Measurements from ENCODE around the gene NR2C2.
A peak's percentile ranks its signal among the peaks of the same experiment; 100 is the strongest.

The NR2C2 gene

DNA sequence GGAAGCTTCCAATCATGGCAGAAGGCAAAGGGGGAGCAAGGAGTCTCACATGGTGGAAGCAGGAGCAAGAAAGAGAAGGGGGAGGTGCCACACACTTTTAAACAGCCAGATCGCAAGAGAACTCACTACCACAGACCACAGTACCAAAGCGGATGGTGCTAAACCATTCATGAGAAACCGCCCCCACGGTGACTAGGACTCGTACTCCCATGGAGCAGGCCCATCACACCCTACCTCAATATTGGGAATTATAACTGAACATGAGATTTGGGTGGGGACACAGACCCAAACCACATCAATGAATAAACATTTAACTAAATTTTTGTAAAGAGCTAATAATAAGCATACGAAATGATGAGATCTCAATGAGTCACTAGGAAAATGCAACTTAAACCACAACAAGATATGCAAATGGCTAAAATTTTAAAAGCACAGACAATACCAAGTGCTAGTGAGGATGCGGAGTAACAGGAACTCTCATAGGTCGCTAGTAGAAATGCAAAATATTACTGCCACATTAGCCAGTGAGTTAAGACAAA lies 107.7 kb downstream of the NR2C2 start:
- peaks cover 2% of the 10 kb centered on the region for H3K79me2 ChIP-seq (ENCODE audit: control insufficient read depth, insufficient read depth, low read length, poor library complexity)
- no peak overlapping the region for H4K8ac ChIP-seq (ENCODE audit: low read depth, low read length)
- no peak overlapping the region for H3K4ac ChIP-seq (ENCODE audit: low read depth, low read length)
- no peak overlapping the region for H2BK120ac ChIP-seq (ENCODE audit: insufficient read depth, low read length, poor library complexity)
- H3K18ac ChIP-seq (ENCODE audit: low read length): no peak overlapping the region
- H4K12ac ChIP-seq (ENCODE audit: low read depth, low read length): no peak overlapping the region
- H3K4me1 ChIP-seq (ENCODE audit: control insufficient read depth in 1 of 2, insufficient read depth in 2 of 2, low read length in 2 of 2): peaks cover 11 to 12% of the 10 kb centered on the region in 2 experiments
- no peak overlapping the region for H3K4me2 ChIP-seq (ENCODE audit: low read length)
- H4K91ac ChIP-seq (ENCODE audit: low read depth, low read length): no peak overlapping the region
- no peak overlapping the region for H3K27ac ChIP-seq (ENCODE audit: low read depth, low read length)
- H2AFZ ChIP-seq (ENCODE audit: insufficient read depth, low read length, poor library complexity): no peak overlapping the region
- H3K27me3 ChIP-seq (ENCODE audit: insufficient read depth, low read length): no peaks in the 10 kb centered on the region
- no peak overlapping the region for H2AK5ac ChIP-seq (ENCODE audit: low read length)
- H2BK5ac ChIP-seq (ENCODE audit: low read depth, low read length, poor library complexity): no peak overlapping the region
- no peak overlapping the region for H3K23ac ChIP-seq (ENCODE audit: low read length)
- peaks cover 37 to 42% of the 10 kb centered on the region in 2 experiments for H3K36me3 ChIP-seq (ENCODE audit: control insufficient read depth in 1 of 2, insufficient read depth in 2 of 2, low read length in 2 of 2)
- no peak overlapping the region for H2BK12ac ChIP-seq (ENCODE audit: low read length)
- no peak for DNase-seq
- peaks cover 4% of the 10 kb centered on the region for H3K79me1 ChIP-seq (ENCODE audit: low read length)
- H3K4me3 ChIP-seq (ENCODE audit: low read depth, low read length): no peak overlapping the region
- H3K9ac ChIP-seq (ENCODE audit: low read length): no peak overlapping the region
- H3K14ac ChIP-seq (ENCODE audit: low read length): no peak overlapping the region
- H3K9me3 ChIP-seq (ENCODE audit: insufficient read depth, low read depth, low read length): no peaks in the 10 kb centered on the region
- no CpG with 5 or more reads among the region's 8 CpGs for WGBS (ENCODE audit: extremely low coverage, insufficient coverage, insufficient read length)

- peaks cover 25 to 33% of the 10 kb centered on the region in 2 experiments for H3K36me3 ChIP-seq (ENCODE audit: control insufficient read depth in 1 of 2, insufficient read depth in 2 of 2, low read length in 2 of 2)
- H3K9ac ChIP-seq (ENCODE audit: low read length): no peak overlapping the region
- peaks cover 9 to 11% of the 10 kb centered on the region in 2 experiments for H3K4me1 ChIP-seq (ENCODE audit: control insufficient read depth in 1 of 2, insufficient read depth in 2 of 2, low read length in 2 of 2)
- H2AFZ ChIP-seq (ENCODE audit: insufficient read depth, low read length, poor library complexity): no peak overlapping the region
- peaks cover 4% of the 10 kb centered on the region for H3K79me1 ChIP-seq (ENCODE audit: low read length)
- peaks cover 2% of the 10 kb centered on the region for H3K79me2 ChIP-seq (ENCODE audit: control insufficient read depth, insufficient read depth, low read length, poor library complexity)
- no peak overlapping the region for H2BK12ac ChIP-seq (ENCODE audit: low read length)
- H3K27me3 ChIP-seq (ENCODE audit: insufficient read depth, low read length): no peaks in the 10 kb centered on the region
- H3K4me2 ChIP-seq (ENCODE audit: low read length): no peak overlapping the region
- H3K4ac ChIP-seq (ENCODE audit: low read depth, low read length): no peak overlapping the region
- no peak overlapping the region for H3K18ac ChIP-seq (ENCODE audit: low read length)
- no peak overlapping the region for H4K12ac ChIP-seq (ENCODE audit: low read depth, low read length)
- no peak for DNase-seq
- H3K23ac ChIP-seq (ENCODE audit: low read length): no peak overlapping the region
- H3K14ac ChIP-seq (ENCODE audit: low read length): no peak overlapping the region
- no peak overlapping the region for H2BK5ac ChIP-seq (ENCODE audit: low read depth, low read length, poor library complexity)
- no CpG with 5 or more reads among the region's 19 CpGs for WGBS (ENCODE audit: extremely low coverage, insufficient coverage, insufficient read length)
- no peak overlapping the region for H2BK120ac ChIP-seq (ENCODE audit: insufficient read depth, low read length, poor library complexity)
- no peak overlapping the region for H4K91ac ChIP-seq (ENCODE audit: low read depth, low read length)
- no peak overlapping the region for H3K27ac ChIP-seq (ENCODE audit: low read depth, low read length)
- no peak overlapping the region for H3K4me3 ChIP-seq (ENCODE audit: low read depth, low read length)
- H3K9me3 ChIP-seq (ENCODE audit: insufficient read depth, low read depth, low read length): no peaks in the 10 kb centered on the region
- H2AK5ac ChIP-seq (ENCODE audit: low read length): no peak overlapping the region
- H4K8ac ChIP-seq (ENCODE audit: low read depth, low read length): no peak overlapping the region
Measured at GRCh38 chr3:15056676-15057404, 109.5 kb downstream of the NR2C2 start.

DNA sequence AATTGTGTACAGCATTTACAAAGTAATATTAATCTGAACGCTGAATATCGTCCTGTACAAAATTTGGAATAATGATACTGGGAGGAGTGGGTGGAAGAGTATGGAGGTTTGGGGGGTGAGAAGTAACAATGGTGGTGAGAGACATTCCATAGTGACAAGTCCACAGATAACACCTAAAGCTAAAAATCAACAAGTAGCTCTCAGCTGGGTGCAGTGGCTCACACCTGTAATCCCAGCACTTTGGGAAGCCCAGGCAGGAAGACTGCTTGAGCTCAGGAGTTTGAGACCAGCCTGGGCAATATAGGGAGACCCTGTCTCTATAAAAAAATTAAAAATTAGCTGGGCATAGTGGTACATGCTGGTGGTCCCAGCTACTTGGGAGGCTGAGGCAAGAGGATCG lies 112.6 kb downstream of the NR2C2 start:
- Histone ChIP-seq H3K14ac (ENCODE audit: low read length) (no peak overlapping the region), H3K27ac (ENCODE audit: low read depth, low read length) (no peak overlapping the region), H3K36me3 (ENCODE audit: control insufficient read depth in 1 of 2, insufficient read depth in 2 of 2, low read length in 2 of 2) (peaks cover 20 to 26% of the 10 kb centered on the region in 2 experiments), H3K18ac (ENCODE audit: low read length) (no peak overlapping the region), H3K9ac (ENCODE audit: low read length) (no peak overlapping the region), H3K4me3 (ENCODE audit: low read depth, low read length) (no peak overlapping the region), H3K79me2 (ENCODE audit: control insufficient read depth, insufficient read depth, low read length, poor library complexity) (peaks cover 11% of the 10 kb centered on the region), H2AK5ac (ENCODE audit: low read length) (no peak overlapping the region), H3K4me2 (ENCODE audit: low read length) (no peak overlapping the region), H4K91ac (ENCODE audit: low read depth, low read length) (no peak overlapping the region), H3K79me1 (ENCODE audit: low read length) (peaks cover 5% of the 10 kb centered on the region), H3K23ac (ENCODE audit: low read length) (no peak overlapping the region), H3K4me1 (ENCODE audit: control insufficient read depth in 1 of 2, insufficient read depth in 2 of 2, low read length in 2 of 2) (peaks cover 7 to 10% of the 10 kb centered on the region in 2 experiments), H3K27me3 (ENCODE audit: insufficient read depth, low read length) (no peaks in the 10 kb centered on the region), H2AFZ (ENCODE audit: insufficient read depth, low read length, poor library complexity) (no peak overlapping the region), H2BK5ac (ENCODE audit: low read depth, low read length, poor library complexity) (no peak overlapping the region), H3K4ac (ENCODE audit: low read depth, low read length) (no peak overlapping the region), H4K12ac (ENCODE audit: low read depth, low read length) (no peak overlapping the region), H4K8ac (ENCODE audit: low read depth, low read length) (no peak overlapping the region), H2BK120ac (ENCODE audit: insufficient read depth, low read length, poor library complexity) (no peak overlapping the region), H2BK12ac (ENCODE audit: low read length) (no peak overlapping the region), H3K9me3 (ENCODE audit: insufficient read depth, low read depth, low read length) (peaks cover 3% of the 10 kb centered on the region)
- no peak for DNase-seq
- WGBS (ENCODE audit: extremely low coverage, insufficient coverage, insufficient read length): no CpG with 5 or more reads among the region's 3 CpGs

DNA sequence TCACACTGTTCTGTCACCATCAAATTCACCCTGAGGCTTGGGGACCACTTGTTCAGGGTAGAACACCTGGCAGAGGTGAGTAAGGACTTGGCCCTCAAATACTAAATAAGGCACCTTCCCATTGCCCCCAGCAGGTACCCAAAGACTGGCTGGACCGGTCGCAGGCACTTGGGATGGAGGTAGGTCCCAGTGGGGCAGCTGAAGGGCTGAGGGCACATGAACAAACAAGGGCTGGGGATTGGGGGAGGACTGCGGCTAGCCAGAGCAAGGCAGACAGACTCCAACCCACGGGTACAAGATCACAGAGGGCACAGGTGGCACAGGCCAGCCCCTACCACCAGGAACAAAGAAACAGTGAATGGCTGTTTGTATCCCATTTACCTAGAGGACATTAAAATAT lies 115.9 kb downstream of the NR2C2 start:
- Histone ChIP-seq H3K4me1 (ENCODE audit: control insufficient read depth in 1 of 2, insufficient read depth in 2 of 2, low read length in 2 of 2) (peaks cover 7 to 10% of the 10 kb centered on the region in 2 experiments), H3K27me3 (ENCODE audit: insufficient read depth, low read length) (no peaks in the 10 kb centered on the region), H2BK120ac (ENCODE audit: insufficient read depth, low read length, poor library complexity) (no peak overlapping the region), H2BK5ac (ENCODE audit: low read depth, low read length, poor library complexity) (no peak overlapping the region), H2AK5ac (ENCODE audit: low read length) (no peak overlapping the region), H3K4me3 (ENCODE audit: low read depth, low read length) (no peak overlapping the region), H3K14ac (ENCODE audit: low read length) (no peak overlapping the region), H3K9ac (ENCODE audit: low read length) (no peak overlapping the region), H2AFZ (ENCODE audit: insufficient read depth, low read length, poor library complexity) (no peak overlapping the region), H3K79me2 (ENCODE audit: control insufficient read depth, insufficient read depth, low read length, poor library complexity) (peaks cover 10% of the 10 kb centered on the region), H3K79me1 (ENCODE audit: low read length) (peaks cover 5% of the 10 kb centered on the region), H4K12ac (ENCODE audit: low read depth, low read length) (no peak overlapping the region), H3K4me2 (ENCODE audit: low read length) (no peak overlapping the region), H4K91ac (ENCODE audit: low read depth, low read length) (no peak overlapping the region), H3K36me3 (ENCODE audit: control insufficient read depth in 1 of 2, insufficient read depth in 2 of 2, low read length in 2 of 2) (peaks cover 8 to 11% of the 10 kb centered on the region in 2 experiments), H3K27ac (ENCODE audit: low read depth, low read length) (no peak overlapping the region), H2BK12ac (ENCODE audit: low read length) (no peak overlapping the region), H3K4ac (ENCODE audit: low read depth, low read length) (peak overlapping the region; percentile 72), H4K8ac (ENCODE audit: low read depth, low read length) (no peak overlapping the region), H3K23ac (ENCODE audit: low read length) (no peak overlapping the region), H3K18ac (ENCODE audit: low read length) (no peak overlapping the region), H3K9me3 (ENCODE audit: insufficient read depth, low read depth, low read length) (peaks cover 3% of the 10 kb centered on the region)
- no CpG with 5 or more reads among the region's 4 CpGs for WGBS (ENCODE audit: extremely low coverage, insufficient coverage, insufficient read length)
- no peak for DNase-seq

Measured in trophoblast cell (in vitro differentiated cells and primary cell).